ENCODE data around the gene DCX. TPM values are rescaled to one million over a fixed set of nuclear protein-coding genes. Genes with fewer than 3 reads are reported as not detected.

DCX gene
- total and polyA plus RNA-seq, 2 donors (not counting 1 experiment from before 2014, with no cell fraction given), result not detected

- Mint-ChIP-seq H3K9me3 (ENCODE audit: insufficient read depth) (no peaks in the 10 kb centered on the region), H3K27ac (no peak overlapping the region), H3K4me3 (no peak overlapping the region), H3K27me3 (no peaks in the 10 kb centered on the region), H3K4me1 (no peaks in the 10 kb centered on the region)
- ATAC-seq (ENCODE audit: low read depth), result no peak
- Histone ChIP-seq H3K4me1 (ENCODE audit: control insufficient read depth in 2 of 2, insufficient read depth in 2 of 2, low read length in 2 of 2) (no peaks in the 10 kb centered on the region), H3K4me2 (replicated peaks; ENCODE audit: low read depth, low read length, poor library complexity, severe bottlenecking) (no peak overlapping the region), H3K79me2 (ENCODE audit: control insufficient read depth, insufficient read depth, low read length) (no peaks in the 10 kb centered on the region), H3K9ac (ENCODE audit: low read length) (no peak overlapping the region), H2AFZ (ENCODE audit: insufficient read depth, low read depth, low read length, poor library complexity, severe bottlenecking) (no peak overlapping the region), H3K27ac (ENCODE audit: low read length in 2 of 2) (no peak overlapping the region), H3K27me3 (replicated peaks in 1 of 4; ENCODE audit: control extremely low read depth in 1 of 4, control insufficient read depth in 3 of 4, insufficient read depth in 4 of 4, low read length in 3 of 4) (no peaks in the 10 kb centered on the region), H3K36me3 (replicated peaks in 1 of 2; ENCODE audit: control extremely low read depth in 1 of 2, control insufficient read depth in 1 of 2, extremely low read depth in 1 of 2, insufficient read depth in 2 of 2, low read length in 1 of 2) (no peaks in the 10 kb centered on the region), H4K20me1 (ENCODE audit: control insufficient read depth, insufficient read depth, low read length, poor library complexity, severe bottlenecking) (no peaks in the 10 kb centered on the region), H3K9me3 (ENCODE audit: control extremely low read depth in 1 of 3, control insufficient read depth in 2 of 3, insufficient read depth in 1 of 3, low read length in 2 of 3) (no peaks in the 10 kb centered on the region), H3K4me3 (ENCODE audit: control extremely low read depth in 1 of 5, extremely low read depth in 1 of 5, insufficient read depth in 1 of 5, low read depth in 2 of 5, low read length in 4 of 5) (no peak overlapping the region)
- TF ChIP-seq CTCF (IDR thresholded peaks at IDR 0.05) (no peak), EZH2 (IDR thresholded peaks at IDR 0.05; ENCODE audit: borderline replicate concordance, insufficient read depth, low read depth, low read length, poor library complexity, severe bottlenecking) (no peak)
- intact Hi-C loops (cut with micrococcal nuclease), result no loop called here
- WGBS (ENCODE audit: insufficient coverage), result no CpG with 5 or more reads among the region's 2 CpGs
- ChIA-PET CTCF (no interaction called here), POLR2A (no interaction called here)
- DNase-seq, result no peak
These were observed 36.2 kb downstream of the DCX start for GRCh38 chrX:111375747-111376146.

GRCh38 chrX:111372086-111372485 lies 39.9 kb downstream of the DCX start:
- Histone ChIP-seq H3K79me2 (ENCODE audit: control insufficient read depth, insufficient read depth, low read length) (no peaks in the 10 kb centered on the region), H3K9me3 (ENCODE audit: control extremely low read depth in 1 of 3, control insufficient read depth in 2 of 3, insufficient read depth in 1 of 3, low read length in 2 of 3) (no peaks in the 10 kb centered on the region), H3K4me2 (replicated peaks; ENCODE audit: low read depth, low read length, poor library complexity, severe bottlenecking) (no peak overlapping the region), H4K20me1 (ENCODE audit: control insufficient read depth, insufficient read depth, low read length, poor library complexity, severe bottlenecking) (no peaks in the 10 kb centered on the region), H3K27me3 (replicated peaks in 1 of 4; ENCODE audit: control extremely low read depth in 1 of 4, control insufficient read depth in 3 of 4, insufficient read depth in 4 of 4, low read length in 3 of 4) (no peaks in the 10 kb centered on the region), H3K4me1 (ENCODE audit: control insufficient read depth in 2 of 2, insufficient read depth in 2 of 2, low read length in 2 of 2) (no peaks in the 10 kb centered on the region), H3K4me3 (ENCODE audit: control extremely low read depth in 1 of 5, extremely low read depth in 1 of 5, insufficient read depth in 1 of 5, low read depth in 2 of 5, low read length in 4 of 5) (no peak overlapping the region), H3K36me3 (replicated peaks in 1 of 2; ENCODE audit: control extremely low read depth in 1 of 2, control insufficient read depth in 1 of 2, extremely low read depth in 1 of 2, insufficient read depth in 2 of 2, low read length in 1 of 2) (no peaks in the 10 kb centered on the region), H2AFZ (ENCODE audit: insufficient read depth, low read depth, low read length, poor library complexity, severe bottlenecking) (no peak overlapping the region), H3K27ac (ENCODE audit: low read length in 2 of 2) (no peak overlapping the region), H3K9ac (ENCODE audit: low read length) (no peak overlapping the region)
- CTCF ChIA-PET, result no interaction called here
- ATAC-seq (ENCODE audit: low read depth) (no peak), DNase-seq (no peak)
- intact Hi-C loops (cut with micrococcal nuclease), result no loop called here
- Mint-ChIP-seq H3K27ac (no peak overlapping the region), H3K4me3 (no peak overlapping the region), H3K4me1 (no peaks in the 10 kb centered on the region), H3K9me3 (ENCODE audit: insufficient read depth) (no peaks in the 10 kb centered on the region), H3K27me3 (no peaks in the 10 kb centered on the region)
- TF ChIP-seq CTCF (IDR thresholded peaks at IDR 0.05) (no peak), EZH2 (IDR thresholded peaks at IDR 0.05; ENCODE audit: borderline replicate concordance, insufficient read depth, low read depth, low read length, poor library complexity, severe bottlenecking) (no peak)
- POLR2A ChIA-PET, result no interaction called here
- WGBS (ENCODE audit: insufficient coverage), result no CpG with 5 or more reads among the region's 5 CpGs

Measured in B cell (primary cell).